WTC11 (cell line): ENCODE results near the gene BZW2. TPM values are rescaled to one million over a fixed set of nuclear protein-coding genes. Genes with fewer than 3 reads are reported as not detected.
A peak's percentile ranks its signal among the peaks of the same experiment; 100 is the strongest.

Source experiments
- ATAC-seq: fragments of 200-7000 bp; cut with Tn5 transposase; 2 replicates; pipeline ENCODE4 v1.10.0; 2021; ENCODE audit warnings: mild to moderate bottlenecking, moderate library complexity
- CTCF ChIA-PET: fragments of 300-600 bp; sonication (Branson Sonifier 250); formaldehyde crosslinking; loops from one replicate; lab custom pipeline; 2021; ENCODE audit warnings: antibody characterized with exemption; lab: Charles Lee
- POLR2A ChIA-PET: fragments of 350-600 bp; sonication (Branson Sonifier 250); formaldehyde crosslinking; loops from one replicate; lab custom pipeline; 2021; ENCODE audit warnings: antibody characterized with exemption; lab: Charles Lee
- DNase-seq: peaks from one replicate; pipeline ENCODE4 v3.0.0; 2021; ENCODE audit warnings: low spot score
- H3K27ac Mint-ChIP-seq: 2 replicates; pipeline ENCODE4 v1.8.0; 2021; ENCODE audit warnings: mixed read lengths
- H3K27me3 Mint-ChIP-seq: 2 replicates; pipeline ENCODE4 v1.8.0; 2021; ENCODE audit warnings: low read depth, mild to moderate bottlenecking, moderate library complexity, mixed read lengths
- H3K36me3 Mint-ChIP-seq: 2 replicates; pipeline ENCODE4 v1.8.0; 2021; ENCODE audit warnings: mixed read lengths
- H3K4me1 Mint-ChIP-seq: 2 replicates; pipeline ENCODE4 v1.8.0; 2022; ENCODE audit warnings: mixed read lengths
- H3K4me3 Mint-ChIP-seq: 2 replicates; pipeline ENCODE4 v1.8.0; 2021; ENCODE audit warnings: mild to moderate bottlenecking, moderate library complexity, mixed read lengths
- H3K9me3 Mint-ChIP-seq: 2 replicates; pipeline ENCODE4 v1.8.0; 2021; ENCODE audit warnings: mixed read lengths
- AFF4 ChIP-seq: sonication (generic); formaldehyde crosslinking; IDR thresholded peaks from 2 replicates; pipeline ENCODE4 v1.8.1; 2023; ENCODE audit warnings: mild to moderate bottlenecking, missing genetic modification reagents, borderline replicate concordance
- ATF6 ChIP-seq: sonication (generic); formaldehyde crosslinking; IDR thresholded peaks from 2 replicates; pipeline ENCODE4 v1.8.1; 2023; ENCODE audit warnings: mild to moderate bottlenecking, missing genetic modification reagents
- CBFB ChIP-seq: sonication (generic); formaldehyde crosslinking; IDR thresholded peaks from 2 replicates; pipeline ENCODE4 v1.8.1; 2022; ENCODE audit warnings: mild to moderate bottlenecking, low read depth, missing genetic modification reagents
- EMX1 ChIP-seq: fragments of 250-450 bp; sonication (Bioruptor Pico); IDR thresholded peaks from 2 replicates; pipeline ENCODE4 v1.8.0; 2021; ENCODE audit warnings: mild to moderate bottlenecking
- ERG ChIP-seq: fragments of 250-450 bp; sonication (Bioruptor Pico); IDR thresholded peaks from 2 replicates; pipeline ENCODE4 v1.8.0; 2021; ENCODE audit warnings: mild to moderate bottlenecking
- ETV6 ChIP-seq: sonication (generic); formaldehyde crosslinking; IDR thresholded peaks from 2 replicates; pipeline ENCODE4 v1.8.1; 2022; ENCODE audit warnings: mild to moderate bottlenecking, missing genetic modification reagents
- FOXP4 ChIP-seq: sonication (generic); formaldehyde crosslinking; IDR thresholded peaks from 2 replicates; pipeline ENCODE4 v1.8.0; 2022; ENCODE audit warnings: mild to moderate bottlenecking, missing genetic modification reagents
- JUN ChIP-seq: sonication (generic); formaldehyde crosslinking; IDR thresholded peaks from 2 replicates; pipeline ENCODE4 v1.8.0; 2023; ENCODE audit warnings: mild to moderate bottlenecking, missing genetic modification reagents
- NFATC4 ChIP-seq: fragments of 250-450 bp; sonication (Bioruptor Pico); IDR thresholded peaks from 2 replicates; pipeline ENCODE4 v1.9.0; 2021; ENCODE audit warnings: mild to moderate bottlenecking
- RORB ChIP-seq: fragments of 250-450 bp; sonication (Bioruptor Pico); IDR thresholded peaks from 2 replicates; pipeline ENCODE4 v1.9.0; 2021; ENCODE audit warnings: mild to moderate bottlenecking
- STAT6 ChIP-seq: sonication (generic); formaldehyde crosslinking; conservative IDR thresholded peaks from 2 replicates; pipeline ENCODE4 v1.8.1; 2023; ENCODE audit warnings: mild to moderate bottlenecking, low read depth, missing genetic modification reagents, moderate library complexity
- TCF7 ChIP-seq: sonication (generic); formaldehyde crosslinking; IDR thresholded peaks from 2 replicates; pipeline ENCODE4 v1.8.0; 2022; ENCODE audit warnings: mild to moderate bottlenecking, low read depth, missing genetic modification reagents, moderate library complexity
- USF1 ChIP-seq: sonication (generic); formaldehyde crosslinking; IDR thresholded peaks from 2 replicates; pipeline ENCODE4 v1.8.0; 2022; ENCODE audit warnings: mild to moderate bottlenecking, missing genetic modification reagents
- ZNF263 ChIP-seq: sonication (generic); formaldehyde crosslinking; IDR thresholded peaks from 2 replicates; pipeline ENCODE4 v1.8.1; 2022; ENCODE audit warnings: low read depth, mild to moderate bottlenecking, moderate library complexity, missing genetic modification reagents
- ZNF416 ChIP-seq: fragments of 250-450 bp; sonication (Bioruptor Pico); IDR thresholded peaks from 2 replicates; pipeline ENCODE4 v1.9.0; 2021; ENCODE audit warnings: mild to moderate bottlenecking, inconsistent platforms
- total RNA-seq: library from RNA; stranded (reverse); gene quantifications from 3 replicates; pipeline ENCODE4 v1.2.3, GENCODE V29; 2021

The BZW2 gene
- total RNA-seq, 1 experiment from 2014 or later = 105 TPM

- TF ChIP-seq JUN (no peak), NFATC4 (CRISPR knock-in tag) (no peak), ZNF263 (CRISPR knock-in tag) (no peak), CBFB (CRISPR knock-in tag) (no peak)
Measured at GRCh38 chr7:16694806-16695205, 48.8 kb downstream of the BZW2 start (continued).

GRCh38 chr7:16695621-16696237 lies 49.7 kb downstream of the BZW2 start:
- H3K4me3 Mint-ChIP-seq = no peak overlapping the region
- ChIA-PET POLR2A (no interaction called here), CTCF (interaction anchor here (0.6 to 1.9 kb wide), 11 partner anchors 8 to 222 kb away, joined by 3 to 9 read pairs (median 4); partner anchors contain the start of gene TSPAN13)
- no peak overlapping the region for H3K27ac Mint-ChIP-seq
- H3K4me1 Mint-ChIP-seq = no peaks in the 10 kb centered on the region
- peak; percentile 24 for DNase-seq
- H3K9me3 Mint-ChIP-seq = no peaks in the 10 kb centered on the region
- ATAC-seq = peak; percentile 88
- TF ChIP-seq ATF6 (CRISPR knock-in tag) (no peak), USF1 (CRISPR knock-in tag) (no peak), EMX1 (CRISPR knock-in tag) (no peak), ERG (CRISPR knock-in tag) (no peak), STAT6 (CRISPR knock-in tag) (no peak)
- H3K27me3 Mint-ChIP-seq = no peaks in the 10 kb centered on the region
- H3K36me3 Mint-ChIP-seq = peaks cover 77% of the 10 kb centered on the region

- Mint-ChIP-seq H3K36me3 (peaks cover 70% of the 10 kb centered on the region), H3K9me3 (no peaks in the 10 kb centered on the region), H3K4me1 (no peaks in the 10 kb centered on the region), H3K27me3 (no peaks in the 10 kb centered on the region), H3K4me3 (no peak overlapping the region), H3K27ac (peak overlapping the region; percentile 28; the same call in 1 of the 2 replicates)
- TF ChIP-seq ERG (CRISPR knock-in tag) (no peak), ZNF416 (CRISPR knock-in tag) (no peak), AFF4 (CRISPR knock-in tag) (no peak), RORB (CRISPR knock-in tag) (no peak), FOXP4 (CRISPR knock-in tag) (no peak), ETV6 (no peak), EMX1 (CRISPR knock-in tag) (no peak), TCF7 (CRISPR knock-in tag) (no peak)
- no peak for DNase-seq
- no peak for ATAC-seq
- ChIA-PET CTCF (no interaction called here), POLR2A (no interaction called here)
Measured at GRCh38 chr7:16697507-16698199, 51.7 kb downstream of the BZW2 start.
